Measurements from ENCODE around the gene PLEKHA7. TPM values are rescaled to one million over a fixed set of nuclear protein-coding genes. Genes with fewer than 3 reads are reported as not detected.

The PLEKHA7 gene
- total RNA-seq, 1 donor from 2014 or later, result 37.5 TPM

DNA sequence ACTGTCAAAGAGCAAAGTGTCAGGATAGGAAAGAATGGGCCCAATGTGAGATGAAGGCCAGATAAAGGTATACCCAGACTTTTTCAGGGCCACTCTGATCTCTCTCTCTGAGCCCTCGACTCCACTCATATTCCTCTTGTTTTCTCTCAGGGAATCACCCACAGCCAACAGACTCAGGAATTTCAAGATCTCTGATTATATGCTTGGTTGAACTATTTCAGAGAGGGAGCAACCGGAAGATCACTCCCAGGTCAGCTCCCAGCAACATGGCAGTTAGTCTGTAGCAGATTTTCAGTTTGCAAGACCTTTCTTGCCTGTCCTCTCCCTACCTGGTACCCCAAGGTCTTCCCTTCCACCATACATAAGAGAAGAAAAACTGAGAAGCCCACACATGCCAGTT lies 173.3 kb downstream of the PLEKHA7 start:
- TF ChIP-seq, protein P1, sequence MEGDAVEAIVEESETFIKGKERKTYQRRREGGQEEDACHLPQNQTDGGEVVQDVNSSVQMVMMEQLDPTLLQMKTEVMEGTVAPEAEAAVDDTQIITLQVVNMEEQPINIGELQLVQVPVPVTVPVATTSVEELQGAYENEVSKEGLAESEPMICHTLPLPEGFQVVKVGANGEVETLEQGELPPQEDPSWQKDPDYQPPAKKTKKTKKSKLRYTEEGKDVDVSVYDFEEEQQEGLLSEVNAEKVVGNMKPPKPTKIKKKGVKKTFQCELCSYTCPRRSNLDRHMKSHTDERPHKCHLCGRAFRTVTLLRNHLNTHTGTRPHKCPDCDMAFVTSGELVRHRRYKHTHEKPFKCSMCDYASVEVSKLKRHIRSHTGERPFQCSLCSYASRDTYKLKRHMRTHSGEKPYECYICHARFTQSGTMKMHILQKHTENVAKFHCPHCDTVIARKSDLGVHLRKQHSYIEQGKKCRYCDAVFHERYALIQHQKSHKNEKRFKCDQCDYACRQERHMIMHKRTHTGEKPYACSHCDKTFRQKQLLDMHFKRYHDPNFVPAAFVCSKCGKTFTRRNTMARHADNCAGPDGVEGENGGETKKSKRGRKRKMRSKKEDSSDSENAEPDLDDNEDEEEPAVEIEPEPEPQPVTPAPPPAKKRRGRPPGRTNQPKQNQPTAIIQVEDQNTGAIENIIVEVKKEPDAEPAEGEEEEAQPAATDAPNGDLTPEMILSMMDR (conservative IDR thresholded peaks at IDR 0.05; ENCODE audit: low read depth, low read length), result no peak
- DNase-seq (ENCODE audit: low read depth), result peak; percentile 30

DNA sequence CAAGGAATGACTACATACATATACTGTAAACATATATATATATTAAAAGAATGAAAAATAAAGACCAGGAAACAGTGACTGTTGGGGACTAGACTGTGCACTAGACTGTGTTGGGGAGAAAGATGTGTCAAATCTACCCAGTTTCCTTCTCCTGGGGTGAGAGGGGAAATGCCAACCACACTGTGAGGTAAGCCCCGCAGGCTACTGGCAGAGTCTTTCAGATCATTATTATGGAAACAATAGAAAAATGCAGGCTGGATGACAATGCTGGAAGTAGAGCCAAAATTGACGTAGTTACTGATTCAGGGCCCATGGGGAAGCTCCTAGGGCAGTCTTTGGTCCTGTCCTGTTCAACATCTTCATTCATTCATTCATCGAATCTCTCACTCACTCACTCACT lies 174.4 kb downstream of the PLEKHA7 start:
- H3K4me3 ChIP-seq (ENCODE audit: low read depth, low read length), result no peak overlapping the region
- DNase-seq (ENCODE audit: low read depth), result no peak
- TF ChIP-seq, protein P1 (conservative IDR thresholded peaks at IDR 0.05; ENCODE audit: low read depth, low read length), result no peak

More for the DNA sequence above, 173.3 kb downstream of the PLEKHA7 start:
- H3K4me3 ChIP-seq (ENCODE audit: low read depth, low read length), result no peak overlapping the region

DNA sequence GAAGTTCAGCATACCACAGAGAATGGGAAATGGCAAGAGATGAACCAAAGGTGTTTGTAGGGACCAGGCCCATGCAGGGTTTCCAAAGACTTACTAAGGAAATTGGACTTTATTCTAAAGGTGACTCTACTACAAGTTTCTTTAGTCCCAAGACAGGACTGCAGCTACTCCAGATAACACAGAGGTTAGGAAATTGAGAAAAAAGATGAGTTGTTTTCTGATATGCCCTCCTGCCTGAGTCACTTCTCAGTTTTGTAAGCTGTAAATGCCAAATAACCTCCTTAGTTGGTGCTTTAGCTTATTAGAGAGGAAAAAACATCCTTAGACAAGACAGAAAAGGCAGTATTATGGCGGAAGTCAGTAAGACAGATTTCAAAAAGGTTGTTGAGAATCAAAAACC lies 179.8 kb downstream of the PLEKHA7 start:
- TF ChIP-seq, protein P1 (conservative IDR thresholded peaks at IDR 0.05; ENCODE audit: low read depth, low read length), result no peak
- no peak for DNase-seq (ENCODE audit: low read depth)
- H3K4me3 ChIP-seq (ENCODE audit: low read depth, low read length), result no peak overlapping the region

DNA sequence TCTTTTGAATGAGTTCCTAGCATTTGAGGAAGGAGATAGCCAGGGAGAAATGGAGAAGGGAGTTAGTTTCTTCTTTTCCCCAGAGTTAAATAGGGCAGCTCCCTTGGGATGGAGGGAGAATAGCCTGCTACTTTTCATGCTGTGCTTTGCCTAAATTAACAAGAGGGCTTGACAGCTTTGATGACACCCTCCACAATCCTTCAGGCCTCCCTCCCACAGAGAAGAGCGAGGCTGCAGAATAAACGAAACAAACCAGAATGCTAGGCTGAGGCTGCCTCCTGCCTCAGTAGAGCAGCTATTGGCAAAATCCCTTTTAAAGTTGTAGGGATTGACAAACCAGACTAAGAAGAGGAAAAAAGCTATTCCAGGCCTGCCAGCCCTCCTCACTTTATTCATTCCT lies 181.2 kb downstream of the PLEKHA7 start:
- DNase-seq (ENCODE audit: low read depth), result no peak
- no peak overlapping the region for H3K4me3 ChIP-seq (ENCODE audit: low read depth, low read length)
- TF ChIP-seq, protein P1 (conservative IDR thresholded peaks at IDR 0.05; ENCODE audit: low read depth, low read length), result no peak

DNA sequence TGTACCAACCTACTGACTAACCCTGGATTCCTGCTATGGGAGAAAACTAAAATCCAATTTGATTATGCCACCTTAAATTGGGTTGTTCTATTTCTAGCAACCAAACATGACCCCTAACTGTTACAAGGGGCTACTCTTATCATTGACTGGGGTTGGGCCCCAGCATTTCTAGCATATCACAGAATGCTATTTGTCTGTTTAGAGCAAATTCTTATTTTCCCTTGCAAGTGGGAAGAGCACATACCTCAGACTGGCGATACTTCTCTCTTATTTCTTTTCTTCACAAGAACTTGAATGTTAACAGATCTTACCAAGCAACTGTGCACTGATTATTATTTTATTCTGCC lies 182.0 kb downstream of the PLEKHA7 start:
- TF ChIP-seq, protein P1 (conservative IDR thresholded peaks at IDR 0.05; ENCODE audit: low read depth, low read length), result no peak
- DNase-seq (ENCODE audit: low read depth), result no peak
- no peak overlapping the region for H3K4me3 ChIP-seq (ENCODE audit: low read depth, low read length)

DNA sequence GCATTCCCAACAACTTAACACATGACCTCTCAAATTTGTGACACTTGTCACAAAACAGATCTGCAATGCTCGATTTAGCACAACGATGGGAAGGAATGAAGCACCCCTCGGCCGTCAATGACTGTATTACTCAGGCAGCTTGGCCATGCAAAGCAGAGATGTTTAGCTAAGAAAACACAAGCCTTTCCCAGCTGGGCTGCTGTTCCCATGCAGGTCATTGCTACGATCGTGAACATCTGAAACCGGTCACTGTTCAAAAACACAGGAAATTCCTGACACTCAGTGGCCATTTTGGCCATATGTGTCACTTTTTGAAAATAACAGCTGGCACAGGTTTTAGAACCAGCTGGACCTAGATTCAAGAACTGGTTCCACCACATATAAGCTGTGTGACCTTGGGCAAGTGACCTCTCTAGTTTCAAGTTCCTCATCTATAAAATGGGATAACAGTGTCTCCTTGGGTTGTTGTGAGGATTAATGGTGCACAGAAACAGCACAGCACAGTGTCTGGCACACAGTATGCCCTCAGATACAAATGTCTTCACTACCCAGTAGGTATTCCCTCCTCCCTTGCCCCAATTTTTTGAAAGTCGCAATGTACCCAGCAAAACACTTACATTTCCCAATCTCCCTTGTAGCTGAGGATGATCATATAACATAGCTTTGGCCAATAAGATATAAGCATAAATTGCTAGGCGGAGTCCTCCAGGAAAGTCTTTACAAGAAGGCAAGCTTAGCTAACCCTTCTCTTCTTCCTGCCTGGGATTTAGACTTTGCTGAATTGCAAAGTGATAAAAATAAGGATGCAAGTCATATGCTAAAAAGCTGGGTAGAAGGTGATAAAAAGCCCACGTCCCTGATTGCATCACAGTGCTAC lies 182.7 kb downstream of the PLEKHA7 start:
- TF ChIP-seq, protein P1 (conservative IDR thresholded peaks at IDR 0.05; ENCODE audit: low read depth, low read length), result no peak
- no peak for DNase-seq (ENCODE audit: low read depth)
- H3K4me3 ChIP-seq (ENCODE audit: low read depth, low read length), result no peak overlapping the region

DNA sequence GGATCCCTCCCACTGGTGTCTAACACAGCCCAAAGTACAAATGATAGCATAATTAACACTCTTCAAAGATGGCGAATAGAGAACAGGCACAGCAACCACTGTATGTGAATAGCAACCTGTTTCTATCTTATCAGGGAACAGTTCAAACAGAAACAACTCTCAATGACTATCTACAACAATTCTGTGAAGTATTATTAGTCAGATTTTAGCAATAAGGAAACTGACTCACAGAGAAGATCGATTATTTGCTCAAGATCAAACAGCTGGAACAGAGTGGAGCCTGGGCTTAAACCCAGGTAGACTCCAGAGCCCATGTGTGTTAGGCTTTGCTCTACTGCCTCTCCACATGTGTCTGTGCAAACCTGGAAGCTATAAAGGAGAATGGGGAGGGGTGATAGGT lies 187.1 kb downstream of the PLEKHA7 start:
- H3K4me3 ChIP-seq (ENCODE audit: low read depth, low read length), result no peak overlapping the region
- DNase-seq (ENCODE audit: low read depth), result no peak
- TF ChIP-seq, protein P1 (conservative IDR thresholded peaks at IDR 0.05; ENCODE audit: low read depth, low read length), result no peak
